ENCODE measurements around the gene SQOR.

DNA sequence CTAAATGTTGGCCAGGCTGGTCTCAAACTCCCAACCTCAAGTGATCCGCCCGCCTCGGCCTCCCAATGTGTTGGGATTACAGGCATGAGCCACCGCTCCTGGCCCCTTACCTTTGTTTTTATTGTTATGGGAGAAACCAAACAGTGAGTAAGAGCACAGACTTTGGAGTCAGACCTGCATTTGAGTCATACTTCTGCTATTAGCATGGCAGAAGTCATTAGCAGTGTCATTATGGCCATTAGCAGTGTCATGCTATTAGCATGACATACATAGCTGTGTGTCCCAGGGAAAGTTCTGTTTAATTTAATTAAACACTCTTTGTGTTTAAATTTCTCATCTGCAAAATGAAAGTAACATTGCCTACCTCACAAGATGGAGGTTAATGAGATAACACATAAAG lies 54.8 kb downstream of the SQOR start:
- TF ChIP-seq, protein P1, sequence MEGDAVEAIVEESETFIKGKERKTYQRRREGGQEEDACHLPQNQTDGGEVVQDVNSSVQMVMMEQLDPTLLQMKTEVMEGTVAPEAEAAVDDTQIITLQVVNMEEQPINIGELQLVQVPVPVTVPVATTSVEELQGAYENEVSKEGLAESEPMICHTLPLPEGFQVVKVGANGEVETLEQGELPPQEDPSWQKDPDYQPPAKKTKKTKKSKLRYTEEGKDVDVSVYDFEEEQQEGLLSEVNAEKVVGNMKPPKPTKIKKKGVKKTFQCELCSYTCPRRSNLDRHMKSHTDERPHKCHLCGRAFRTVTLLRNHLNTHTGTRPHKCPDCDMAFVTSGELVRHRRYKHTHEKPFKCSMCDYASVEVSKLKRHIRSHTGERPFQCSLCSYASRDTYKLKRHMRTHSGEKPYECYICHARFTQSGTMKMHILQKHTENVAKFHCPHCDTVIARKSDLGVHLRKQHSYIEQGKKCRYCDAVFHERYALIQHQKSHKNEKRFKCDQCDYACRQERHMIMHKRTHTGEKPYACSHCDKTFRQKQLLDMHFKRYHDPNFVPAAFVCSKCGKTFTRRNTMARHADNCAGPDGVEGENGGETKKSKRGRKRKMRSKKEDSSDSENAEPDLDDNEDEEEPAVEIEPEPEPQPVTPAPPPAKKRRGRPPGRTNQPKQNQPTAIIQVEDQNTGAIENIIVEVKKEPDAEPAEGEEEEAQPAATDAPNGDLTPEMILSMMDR (IDR thresholded peaks at IDR 0.05 in 2 of 3, conservative IDR thresholded peaks at IDR 0.05 in 1 of 3; ENCODE audit: borderline replicate concordance in 1 of 3, insufficient read depth in 1 of 3, low read depth in 2 of 3, low read length in 2 of 3): no peak
- TF ChIP-seq EGR1 (IDR thresholded peaks at IDR 0.05; ENCODE audit: low read depth) (no peak), SP1 (IDR thresholded peaks at IDR 0.05; ENCODE audit: low read depth) (no peak), EZH2 (IDR thresholded peaks at IDR 0.05) (no peak), YY1 (IDR thresholded peaks at IDR 0.05; ENCODE audit: extremely low read depth, insufficient replicate concordance, low read depth, low read length) (no peak), EZH2phosphoT487 (IDR thresholded peaks at IDR 0.05; ENCODE audit: borderline replicate concordance) (no peak), POLR2A (IDR thresholded peaks at IDR 0.05; ENCODE audit: borderline replicate concordance, extremely low read depth, insufficient read depth, insufficient read length) (no peak), ELF1 (IDR thresholded peaks at IDR 0.05; ENCODE audit: borderline replicate concordance, low read depth) (no peak), CEBPB (IDR thresholded peaks at IDR 0.05; ENCODE audit: low read depth) (no peak), SIN3A (IDR thresholded peaks at IDR 0.05; ENCODE audit: low read depth) (no peak), JUND (IDR thresholded peaks at IDR 0.05) (no peak)
- TF ChIP-seq, protein P2, sequence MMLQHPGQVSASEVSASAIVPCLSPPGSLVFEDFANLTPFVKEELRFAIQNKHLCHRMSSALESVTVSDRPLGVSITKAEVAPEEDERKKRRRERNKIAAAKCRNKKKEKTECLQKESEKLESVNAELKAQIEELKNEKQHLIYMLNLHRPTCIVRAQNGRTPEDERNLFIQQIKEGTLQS (IDR thresholded peaks at IDR 0.05): no peak
- TF ChIP-seq, protein P3, sequence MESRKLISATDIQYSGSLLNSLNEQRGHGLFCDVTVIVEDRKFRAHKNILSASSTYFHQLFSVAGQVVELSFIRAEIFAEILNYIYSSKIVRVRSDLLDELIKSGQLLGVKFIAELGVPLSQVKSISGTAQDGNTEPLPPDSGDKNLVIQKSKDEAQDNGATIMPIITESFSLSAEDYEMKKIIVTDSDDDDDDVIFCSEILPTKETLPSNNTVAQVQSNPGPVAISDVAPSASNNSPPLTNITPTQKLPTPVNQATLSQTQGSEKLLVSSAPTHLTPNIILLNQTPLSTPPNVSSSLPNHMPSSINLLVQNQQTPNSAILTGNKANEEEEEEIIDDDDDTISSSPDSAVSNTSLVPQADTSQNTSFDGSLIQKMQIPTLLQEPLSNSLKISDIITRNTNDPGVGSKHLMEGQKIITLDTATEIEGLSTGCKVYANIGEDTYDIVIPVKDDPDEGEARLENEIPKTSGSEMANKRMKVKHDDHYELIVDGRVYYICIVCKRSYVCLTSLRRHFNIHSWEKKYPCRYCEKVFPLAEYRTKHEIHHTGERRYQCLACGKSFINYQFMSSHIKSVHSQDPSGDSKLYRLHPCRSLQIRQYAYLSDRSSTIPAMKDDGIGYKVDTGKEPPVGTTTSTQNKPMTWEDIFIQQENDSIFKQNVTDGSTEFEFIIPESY (IDR thresholded peaks at IDR 0.05; ENCODE audit: extremely low read depth, insufficient replicate concordance, low read length): no peak
